Retinal pigment epithelial cell (primary cell): ENCODE measurements around the gene HPSE2.
"Not testable (repeated sequence)": the region's sequence is repeated elsewhere in the genome, so short reads cannot be mapped to it uniquely, and the experiment has no call there.

Experiments
- DNase-seq: peaks from one replicate; pipeline ENCODE4 v3.0.0-alpha.2; 2010; ENCODE audit warnings: low read depth
- H3K4me3 ChIP-seq: 2 replicates; pipeline ENCODE4 v1.5.1; 2011; ENCODE audit warnings: mild to moderate bottlenecking, low read length, control low read depth, moderate library complexity
- TF ChIP-seq, protein P1 (sequence below): conservative IDR thresholded peaks from 2 replicates; pipeline ENCODE4 v1.5.1; 2011; ENCODE audit warnings: low read depth, low read length, control low read depth, inconsistent platforms

The HPSE2 gene

DNA sequence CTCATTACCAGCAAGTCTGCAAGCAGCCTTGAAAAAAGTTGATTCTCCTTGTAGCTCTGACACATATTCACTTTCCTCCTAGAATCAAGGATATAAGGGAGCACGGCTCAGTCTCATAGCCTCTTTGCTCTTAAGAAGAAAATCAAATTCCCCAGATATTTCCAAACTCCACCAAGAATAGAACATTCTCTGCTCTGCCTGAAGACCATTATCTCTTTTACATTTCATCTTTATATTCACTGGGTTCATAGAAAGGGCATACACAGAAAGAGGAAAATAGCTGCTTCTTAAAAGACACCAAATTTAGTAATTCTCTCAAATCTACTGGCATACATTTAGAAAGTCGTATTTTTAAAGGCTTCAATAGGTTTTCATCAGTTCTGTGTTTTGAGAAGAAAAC, 92.0 kb downstream of the HPSE2 start:
- DNase-seq = no peak
- H3K4me3 ChIP-seq = no peak overlapping the region
- TF ChIP-seq, protein P1, sequence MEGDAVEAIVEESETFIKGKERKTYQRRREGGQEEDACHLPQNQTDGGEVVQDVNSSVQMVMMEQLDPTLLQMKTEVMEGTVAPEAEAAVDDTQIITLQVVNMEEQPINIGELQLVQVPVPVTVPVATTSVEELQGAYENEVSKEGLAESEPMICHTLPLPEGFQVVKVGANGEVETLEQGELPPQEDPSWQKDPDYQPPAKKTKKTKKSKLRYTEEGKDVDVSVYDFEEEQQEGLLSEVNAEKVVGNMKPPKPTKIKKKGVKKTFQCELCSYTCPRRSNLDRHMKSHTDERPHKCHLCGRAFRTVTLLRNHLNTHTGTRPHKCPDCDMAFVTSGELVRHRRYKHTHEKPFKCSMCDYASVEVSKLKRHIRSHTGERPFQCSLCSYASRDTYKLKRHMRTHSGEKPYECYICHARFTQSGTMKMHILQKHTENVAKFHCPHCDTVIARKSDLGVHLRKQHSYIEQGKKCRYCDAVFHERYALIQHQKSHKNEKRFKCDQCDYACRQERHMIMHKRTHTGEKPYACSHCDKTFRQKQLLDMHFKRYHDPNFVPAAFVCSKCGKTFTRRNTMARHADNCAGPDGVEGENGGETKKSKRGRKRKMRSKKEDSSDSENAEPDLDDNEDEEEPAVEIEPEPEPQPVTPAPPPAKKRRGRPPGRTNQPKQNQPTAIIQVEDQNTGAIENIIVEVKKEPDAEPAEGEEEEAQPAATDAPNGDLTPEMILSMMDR = no peak

DNA sequence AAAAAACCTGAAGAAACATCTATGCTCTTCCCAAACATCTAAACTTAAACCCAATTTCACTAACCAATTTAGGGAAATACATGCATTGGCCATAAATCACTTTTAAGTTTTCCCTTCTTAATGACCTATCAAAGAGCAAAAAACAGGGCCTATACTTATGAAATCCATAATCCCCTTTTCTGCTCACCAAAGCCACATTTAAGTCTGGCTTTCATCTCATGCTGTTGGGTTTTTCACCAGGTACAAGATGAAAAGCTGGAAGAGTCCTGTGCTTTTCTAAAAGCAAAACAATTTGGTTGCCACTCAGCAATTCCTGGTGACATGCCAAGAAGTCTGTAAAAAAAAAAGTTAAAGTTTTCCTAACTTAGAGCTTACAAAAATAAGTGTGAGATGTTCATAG, 92.6 kb downstream of the HPSE2 start:
- DNase-seq = no peak
- H3K4me3 ChIP-seq = no peak overlapping the region
- TF ChIP-seq, protein P1 = no peak

DNA sequence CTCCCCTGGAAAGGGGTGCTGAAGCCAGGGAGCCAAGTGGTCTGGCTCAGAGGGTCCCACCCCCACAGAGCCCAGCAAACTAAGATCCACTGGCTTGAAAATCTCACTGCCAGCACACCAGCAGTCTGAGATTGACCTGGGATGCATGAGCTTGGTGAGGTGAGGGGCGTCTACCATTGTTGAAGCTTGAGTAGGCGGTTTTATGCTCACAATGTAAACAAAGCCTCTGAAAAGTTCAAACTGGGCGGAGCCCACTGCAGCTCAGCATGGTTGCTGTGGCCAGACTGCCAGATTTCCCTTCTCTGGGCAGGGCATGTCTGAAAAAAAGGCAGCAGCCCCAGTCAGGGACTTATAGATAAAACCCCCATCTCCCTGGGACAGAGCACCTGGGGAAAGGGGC, 102.8 kb downstream of the HPSE2 start:
- DNase-seq, H3K4me3 ChIP-seq: not testable (repeated sequence)

DNA sequence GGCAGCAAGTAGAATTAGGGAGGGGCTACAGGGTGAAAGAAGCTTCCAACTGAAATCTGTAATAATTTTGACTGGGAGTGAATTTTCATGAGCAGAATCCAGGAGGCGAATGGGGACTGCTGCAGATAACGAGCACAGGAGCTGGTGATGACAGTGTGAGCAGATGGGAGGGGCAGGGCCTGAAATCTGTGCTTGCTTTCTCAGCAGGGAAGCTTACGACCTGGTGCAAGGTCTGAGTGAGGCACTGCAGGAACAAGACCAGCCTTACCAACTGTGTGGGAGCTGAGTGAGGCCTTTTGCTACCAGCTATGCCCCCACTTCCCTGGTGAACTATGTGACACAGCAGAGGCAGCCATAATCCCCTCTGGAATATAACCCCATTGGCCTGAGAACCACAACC, 109.8 kb downstream of the HPSE2 start:
- TF ChIP-seq, protein P1 = no peak
- no peak for DNase-seq
- no peak overlapping the region for H3K4me3 ChIP-seq

DNA sequence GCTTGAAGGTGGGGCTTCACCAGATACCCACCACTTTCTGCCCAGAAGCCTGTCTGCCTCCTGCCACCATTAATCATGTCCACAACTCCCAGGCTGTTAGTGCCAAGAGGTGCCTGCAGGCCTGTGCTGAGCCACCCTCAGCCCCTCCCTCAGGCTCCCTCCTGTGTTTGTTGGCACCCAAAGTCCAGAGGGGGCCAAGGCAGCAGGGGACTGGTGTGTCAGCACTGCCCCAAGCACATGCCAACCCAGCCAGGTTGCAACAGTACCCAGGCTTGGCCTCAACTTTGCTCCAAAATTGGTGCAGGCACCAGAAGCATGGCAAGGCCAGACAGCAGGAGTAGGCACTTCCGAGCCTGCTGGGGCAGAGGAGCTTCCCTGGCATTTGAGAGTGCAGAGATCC, 111.3 kb downstream of the HPSE2 start:
- H3K4me3 ChIP-seq = no peak overlapping the region
- DNase-seq = no peak
- TF ChIP-seq, protein P1 = no peak

DNA sequence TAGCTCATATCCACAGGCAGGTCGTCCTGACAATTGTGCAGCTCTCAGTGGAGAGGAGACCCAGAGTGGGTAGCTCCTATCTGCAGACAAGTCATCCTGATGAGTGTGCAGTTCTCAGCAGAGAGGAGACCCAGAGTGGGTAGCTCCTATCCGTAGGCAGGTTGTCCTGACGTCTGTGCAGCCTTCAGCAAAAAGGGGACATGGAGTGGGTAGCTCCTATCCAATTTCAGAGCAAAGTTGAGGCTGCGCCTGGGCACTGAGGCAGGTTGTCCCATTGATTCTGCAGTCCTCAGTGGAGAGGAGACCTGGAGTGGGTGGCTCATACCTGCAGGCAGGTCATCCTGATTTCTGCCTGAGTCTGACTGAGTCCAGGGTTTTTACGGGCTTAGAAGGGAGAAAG, 111.8 kb downstream of the HPSE2 start:
- no peak overlapping the region for H3K4me3 ChIP-seq
- DNase-seq = no peak
- TF ChIP-seq, protein P1 = no peak

DNA sequence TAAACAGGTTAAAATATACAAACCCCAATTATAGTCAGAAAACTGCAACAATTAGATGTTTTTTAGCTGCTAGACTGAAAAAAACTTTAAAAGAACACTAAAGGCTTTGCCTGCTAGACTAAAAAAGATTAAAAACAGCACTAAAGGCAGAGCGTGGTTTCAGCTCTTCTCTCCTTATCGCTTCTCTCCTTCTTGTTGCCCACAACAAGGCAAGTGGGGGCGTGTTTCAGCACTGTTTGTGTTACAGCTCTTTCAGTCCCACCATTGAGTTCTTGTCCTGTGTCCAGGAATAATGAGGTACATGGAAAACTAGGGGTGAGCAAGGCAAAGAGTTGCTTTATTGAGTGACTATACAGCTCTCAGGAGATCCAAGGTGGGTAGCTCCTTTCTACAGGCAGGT, 112.3 kb downstream of the HPSE2 start:
- no peak overlapping the region for H3K4me3 ChIP-seq
- TF ChIP-seq, protein P1 = no peak
- no peak for DNase-seq

DNA sequence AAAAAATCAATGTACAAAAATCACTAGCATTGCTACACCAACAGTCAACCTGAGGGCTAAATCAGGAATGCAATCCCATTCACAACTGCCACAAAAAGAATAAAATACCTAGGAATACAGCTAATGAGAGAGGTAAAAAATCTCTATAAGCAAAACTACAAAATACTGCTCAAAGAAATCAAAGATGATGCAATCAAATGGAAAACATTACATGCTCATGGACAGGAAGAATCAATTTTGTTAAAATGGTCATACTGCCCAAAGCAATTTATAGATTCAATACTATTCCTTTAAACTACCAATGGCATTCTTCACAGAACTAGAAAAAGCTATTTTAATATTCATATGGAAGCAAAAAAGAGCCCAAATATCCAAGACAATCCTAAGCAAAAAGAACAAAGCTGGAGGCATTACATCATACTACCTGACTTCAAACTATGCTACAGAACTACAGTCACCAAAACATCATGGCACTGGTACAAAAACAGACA, 116.3 kb downstream of the HPSE2 start:
- no peak overlapping the region for H3K4me3 ChIP-seq
- no peak for DNase-seq
- TF ChIP-seq, protein P1 = no peak
